IPS-NIHi7 (cell line): ENCODE data around the gene PRR14.

Source experiments
- DNase-seq: peaks from one replicate; pipeline ENCODE4 v3.0.0; 2012; ENCODE audit warnings: mixed read lengths; ENCODE audit errors: extremely low spot score

PRR14 gene

GRCh38 chr16:30650369-30651123 lies at the start of gene PRR14:
Gene PRR14, plus strand, starts transcription at chr16:30650960. Its CDS starts 686 bp downstream, at chr16:30651646.
- DNase-seq, result peak; percentile 93

- no peak for DNase-seq
Measured at GRCh38 chr16:30601966-30602365, 48.8 kb upstream of the PRR14 start.

- DNase-seq, result no peak
Measured at GRCh38 chr16:30602616-30603277, 48.0 kb upstream of the PRR14 start.

- DNase-seq, result no peak
Measured at GRCh38 chr16:30603945-30604315, 46.8 kb upstream of the PRR14 start.

- DNase-seq, result no peak
Measured at GRCh38 chr16:30604316-30604947, 46.3 kb upstream of the PRR14 start.

GRCh38 chr16:30605158-30605557 lies 45.6 kb upstream of the PRR14 start:
- DNase-seq, result no peak

GRCh38 chr16:30606004-30606403 lies 44.8 kb upstream of the PRR14 start:
- no peak for DNase-seq

- DNase-seq, result peak; percentile 66
Measured at GRCh38 chr16:30609002-30609925, 41.5 kb upstream of the PRR14 start.

GRCh38 chr16:30609926-30610839 lies 40.6 kb upstream of the PRR14 start, which contains the start of gene ZNF689:
Gene ZNF689, minus strand, starts transcription at chr16:30610389. Its CDS starts 348 bp downstream, at chr16:30610041.
- peak; percentile 98 for DNase-seq

- DNase-seq, result peak; percentile 86
Measured at GRCh38 chr16:30615358-30616091, 35.2 kb upstream of the PRR14 start.

GRCh38 chr16:30619202-30619601 lies 31.6 kb upstream of the PRR14 start:
- DNase-seq, result no peak

- no peak for DNase-seq
Measured at GRCh38 chr16:30619638-30620037, 31.1 kb upstream of the PRR14 start.

GRCh38 chr16:30620169-30620568 lies 30.6 kb upstream of the PRR14 start:
- DNase-seq, result no peak

GRCh38 chr16:30621765-30622164 lies 29.0 kb upstream of the PRR14 start:
- no peak for DNase-seq

- DNase-seq, result no peak
Measured at GRCh38 chr16:30622455-30623032, 28.2 kb upstream of the PRR14 start.

GRCh38 chr16:30623536-30624283 lies 27.1 kb upstream of the PRR14 start:
- DNase-seq, result no peak

GRCh38 chr16:30626236-30626635 lies 24.5 kb upstream of the PRR14 start:
- no peak for DNase-seq

- DNase-seq, result peak; percentile 77
Measured at GRCh38 chr16:30628628-30629540, 21.9 kb upstream of the PRR14 start.
